NCI-H774 (cell line): ENCODE results near the gene CELA3A.

Experiments used
- DNase-seq: peaks from one replicate; lab custom pipeline; 2025; lab: John Stamatoyannopoulos, UW

Gene CELA3A

DNA sequence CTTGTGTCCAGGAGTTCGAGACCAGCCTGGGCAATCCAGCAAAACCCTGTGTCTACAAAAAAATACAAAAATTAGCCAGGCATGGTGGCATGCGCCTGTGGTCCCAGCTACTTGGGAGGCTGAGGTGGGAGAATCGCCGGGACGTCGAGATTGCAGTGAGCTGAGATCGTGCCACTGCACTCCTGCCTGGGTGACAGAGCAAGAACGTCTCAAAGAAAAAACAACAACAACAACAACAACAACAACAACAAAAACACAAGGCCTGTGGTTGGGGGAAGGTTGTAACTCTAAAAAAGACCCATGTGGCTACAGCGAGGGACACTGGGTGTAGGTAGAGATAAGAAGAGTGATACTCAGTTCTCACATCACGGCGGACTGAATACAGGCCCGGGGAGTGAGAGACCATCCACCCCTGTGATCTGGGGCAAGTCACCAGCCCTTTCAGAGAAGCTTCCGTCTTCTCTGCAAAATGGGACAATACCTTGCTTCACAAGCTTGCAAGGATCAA is 50.2 kb downstream of the CELA3A start:
- no peak for DNase-seq

DNA sequence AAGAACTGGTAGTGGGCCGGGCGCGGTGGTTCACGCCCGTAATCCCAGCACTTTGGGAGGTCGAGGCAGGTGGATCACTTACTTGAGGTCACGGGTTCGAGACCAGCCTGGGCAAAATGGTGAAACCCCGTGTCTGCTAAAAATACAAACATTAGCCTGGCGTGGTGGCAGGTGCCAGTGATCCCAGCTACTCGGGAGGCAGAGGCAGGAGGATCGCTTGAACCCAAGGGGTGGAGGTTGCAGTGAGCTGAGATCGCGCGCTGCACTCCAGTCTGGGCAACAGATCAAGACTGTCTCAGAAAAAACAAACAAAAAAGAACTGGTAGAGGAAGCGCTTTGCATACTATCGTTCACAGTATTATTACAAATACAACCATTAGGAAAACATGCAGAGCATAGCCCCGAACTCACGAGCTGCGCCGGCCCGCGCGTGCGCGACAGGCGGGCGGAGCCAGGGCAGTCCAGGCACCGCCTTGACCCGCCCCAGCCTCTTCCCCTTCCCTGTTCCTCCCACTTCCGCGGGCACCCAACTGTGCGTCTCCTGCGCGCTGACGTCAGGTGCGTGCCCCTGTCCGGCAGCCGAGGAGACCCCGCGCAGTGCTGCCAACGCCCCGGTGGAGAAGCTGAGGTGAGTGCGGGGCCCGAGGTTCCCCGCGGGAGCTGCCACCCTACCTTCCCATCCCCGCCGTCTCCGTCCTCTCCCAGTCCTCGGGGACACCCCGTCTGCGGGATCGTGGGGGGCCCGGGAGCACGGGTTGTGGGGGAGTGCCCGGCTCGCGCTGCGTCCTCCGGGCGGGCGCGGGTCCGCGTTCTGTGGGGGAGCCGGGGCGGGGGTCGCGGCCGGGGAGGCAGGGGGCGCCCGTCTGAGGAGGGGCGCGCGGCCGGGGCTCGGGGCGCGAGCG is 50.9 kb downstream of the CELA3A start, which contains the start of gene CDC42:
Gene CDC42 (plus strand): TSS at position 595 of the 902 bp plus-strand sequence. CDS start 25,770 bp downstream, outside the sequence.
- peak; percentile 71 for DNase-seq

DNA sequence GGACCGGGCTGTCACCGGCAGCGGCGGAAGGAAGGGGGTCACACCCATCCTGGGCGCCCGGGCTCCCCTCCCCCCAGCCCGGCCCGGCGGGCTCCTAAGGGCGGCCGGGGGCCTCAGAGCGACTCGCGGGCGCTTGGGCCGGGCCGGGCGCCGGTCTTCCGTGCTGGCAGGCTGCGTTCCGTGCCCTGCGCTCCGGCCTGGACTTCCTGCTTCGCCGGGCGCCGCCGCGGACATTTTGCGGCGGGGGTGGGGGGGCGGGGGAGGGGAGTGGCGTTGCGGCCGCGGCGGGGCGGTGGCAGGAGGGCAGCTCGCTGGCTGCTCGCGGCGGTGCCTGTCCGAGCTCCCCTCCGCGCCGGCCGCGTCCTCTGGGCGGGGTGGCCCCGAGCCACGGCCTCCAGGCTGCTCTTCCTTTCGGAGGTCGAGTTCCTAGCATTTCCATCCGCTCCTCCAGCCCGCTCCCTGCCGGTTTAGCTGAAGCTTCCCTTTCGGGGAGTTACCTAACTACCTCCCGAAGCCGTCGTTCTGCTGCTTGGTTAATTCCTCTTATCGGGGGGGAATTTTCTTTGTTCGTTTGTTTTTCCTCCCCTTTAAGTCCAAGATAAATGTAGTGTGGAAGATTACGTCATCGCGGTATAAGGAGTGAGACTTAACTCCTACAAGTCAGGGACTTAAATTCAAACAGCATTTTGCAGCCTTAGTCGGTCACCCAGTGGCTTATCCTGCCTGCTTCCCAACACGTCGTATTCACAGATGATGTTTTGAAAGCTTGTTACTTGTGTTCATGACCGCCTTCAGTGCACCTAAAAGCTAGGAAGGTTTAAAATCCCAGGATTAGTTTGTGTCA is 51.8 kb downstream of the CELA3A start:
- DNase-seq, result no peak

DNA sequence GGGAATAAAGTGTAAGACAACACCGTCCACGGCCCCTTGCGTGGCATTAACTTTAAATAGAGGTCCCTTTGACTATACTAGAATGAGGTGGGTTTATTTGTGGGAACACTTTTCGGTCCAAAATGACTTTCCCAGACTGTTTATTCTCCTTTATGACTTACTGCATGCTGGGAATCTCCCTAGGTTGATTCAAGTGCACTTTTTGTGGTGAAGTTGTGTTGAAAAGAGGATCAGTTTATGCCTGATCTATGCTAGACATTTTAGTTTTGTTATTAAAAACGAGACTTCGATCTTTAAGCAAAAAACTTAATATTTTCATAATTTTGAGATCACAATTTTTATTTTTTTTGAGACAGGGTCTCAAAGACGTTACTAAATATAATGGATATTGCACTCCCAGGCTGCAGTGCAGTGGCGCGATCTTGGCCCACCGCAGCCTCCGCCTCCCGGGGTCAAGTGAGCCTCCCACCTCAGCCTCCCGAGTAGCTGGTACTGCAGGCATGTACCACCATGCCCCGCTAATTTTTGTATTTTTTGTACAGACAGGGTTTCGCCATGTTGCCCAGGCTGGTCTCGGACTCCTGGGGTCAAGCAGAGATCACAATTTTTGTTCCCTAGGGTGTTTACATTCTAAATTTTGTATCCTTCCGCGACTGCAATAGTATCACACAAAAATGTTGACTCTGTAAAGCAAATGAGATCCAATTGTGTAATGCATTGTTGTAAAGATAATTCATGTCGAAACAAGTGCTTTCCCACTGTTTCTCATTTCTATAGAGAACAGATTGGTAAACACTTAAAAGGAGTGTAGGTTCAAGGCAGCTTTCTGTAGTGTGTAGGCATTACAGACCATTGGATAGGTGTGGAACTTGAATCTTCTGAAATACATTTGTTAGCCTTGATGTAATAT is 52.7 kb downstream of the CELA3A start:
- no peak for DNase-seq

DNA sequence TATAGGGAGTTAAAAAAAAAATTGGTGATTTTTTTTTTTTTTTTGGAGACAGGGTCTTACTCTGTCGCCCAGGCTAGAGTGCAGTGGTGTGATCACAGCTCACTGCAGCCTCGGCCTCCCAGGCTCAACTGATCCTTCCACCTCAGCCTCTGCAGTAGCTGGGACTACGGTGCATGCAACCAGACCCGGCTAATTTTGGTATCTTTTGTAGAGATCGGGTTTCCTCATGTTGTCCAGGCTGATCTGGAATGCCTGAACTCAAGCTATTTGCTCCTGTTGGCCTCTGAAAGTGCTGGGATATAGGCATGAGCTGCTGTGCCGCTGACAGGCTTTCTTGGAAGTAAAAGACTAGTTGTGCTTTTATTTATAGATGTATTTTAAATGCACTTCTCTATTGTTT is 54.0 kb downstream of the CELA3A start:
- DNase-seq, result no peak

DNA sequence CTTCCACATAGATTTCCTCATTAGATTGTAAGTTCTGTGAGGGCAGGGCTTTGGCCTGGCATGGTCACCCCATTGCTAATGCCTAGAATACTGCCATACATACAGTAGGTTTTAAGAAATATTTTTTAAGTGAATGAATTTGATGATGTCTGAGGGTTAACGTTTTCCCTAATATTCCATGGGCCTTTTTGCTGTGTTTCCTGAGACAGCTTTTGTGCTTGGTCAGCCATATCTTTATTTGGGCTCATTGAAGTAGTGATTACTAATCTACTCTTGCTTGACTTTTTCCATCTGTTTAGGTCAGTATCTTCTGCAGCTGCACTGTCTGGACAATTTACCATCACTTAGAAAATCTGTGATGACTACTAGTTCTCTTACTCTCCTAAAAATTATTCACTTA is 54.6 kb downstream of the CELA3A start:
- no peak for DNase-seq

DNA sequence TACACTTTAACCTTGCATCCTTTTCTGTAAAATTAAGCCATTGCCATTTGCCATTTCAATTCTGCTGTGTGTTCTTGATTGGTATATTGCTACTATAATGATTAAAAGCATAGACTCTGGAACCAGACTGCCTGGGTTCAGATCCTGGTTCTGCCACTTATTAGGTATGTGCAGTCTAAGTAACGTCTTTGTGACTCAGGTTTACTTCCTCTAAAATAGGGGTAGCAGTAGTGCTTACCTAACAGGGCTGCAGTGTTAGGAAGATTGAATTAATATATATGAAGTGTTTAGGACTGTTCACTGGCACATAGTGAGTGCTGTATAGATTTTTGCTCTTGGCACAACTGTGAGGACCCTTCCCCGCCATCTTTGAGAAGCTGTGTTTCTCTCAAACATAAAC is 55.5 kb downstream of the CELA3A start:
- no peak for DNase-seq

DNA sequence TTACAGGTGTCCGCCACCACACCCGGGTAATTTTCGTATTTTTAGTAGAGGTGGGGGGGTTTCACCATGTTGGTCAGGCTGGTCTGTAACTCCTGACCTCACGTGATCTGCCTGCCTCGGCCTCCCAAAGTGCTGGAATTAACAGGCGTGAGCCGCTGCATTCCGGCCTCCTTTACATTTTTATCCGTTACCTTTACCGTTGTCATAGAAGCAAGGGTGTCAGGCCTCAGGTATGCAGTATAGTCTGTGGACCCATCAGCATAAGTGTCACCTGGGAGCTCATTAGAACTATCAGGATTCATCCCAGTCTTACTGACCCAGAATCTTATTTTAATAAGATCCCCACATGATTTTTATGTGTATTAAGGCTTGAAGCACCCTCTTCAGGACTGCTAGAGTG is 56.4 kb downstream of the CELA3A start:
- no peak for DNase-seq
